ENCODE results near the gene TGM3. TPM values are rescaled to one million over a fixed set of nuclear protein-coding genes. Genes with fewer than 3 reads are reported as not detected.

Gene TGM3
- polyA plus RNA-seq, 4 donors: 0.51 to 1.1 (median 0.90) TPM

DNA sequence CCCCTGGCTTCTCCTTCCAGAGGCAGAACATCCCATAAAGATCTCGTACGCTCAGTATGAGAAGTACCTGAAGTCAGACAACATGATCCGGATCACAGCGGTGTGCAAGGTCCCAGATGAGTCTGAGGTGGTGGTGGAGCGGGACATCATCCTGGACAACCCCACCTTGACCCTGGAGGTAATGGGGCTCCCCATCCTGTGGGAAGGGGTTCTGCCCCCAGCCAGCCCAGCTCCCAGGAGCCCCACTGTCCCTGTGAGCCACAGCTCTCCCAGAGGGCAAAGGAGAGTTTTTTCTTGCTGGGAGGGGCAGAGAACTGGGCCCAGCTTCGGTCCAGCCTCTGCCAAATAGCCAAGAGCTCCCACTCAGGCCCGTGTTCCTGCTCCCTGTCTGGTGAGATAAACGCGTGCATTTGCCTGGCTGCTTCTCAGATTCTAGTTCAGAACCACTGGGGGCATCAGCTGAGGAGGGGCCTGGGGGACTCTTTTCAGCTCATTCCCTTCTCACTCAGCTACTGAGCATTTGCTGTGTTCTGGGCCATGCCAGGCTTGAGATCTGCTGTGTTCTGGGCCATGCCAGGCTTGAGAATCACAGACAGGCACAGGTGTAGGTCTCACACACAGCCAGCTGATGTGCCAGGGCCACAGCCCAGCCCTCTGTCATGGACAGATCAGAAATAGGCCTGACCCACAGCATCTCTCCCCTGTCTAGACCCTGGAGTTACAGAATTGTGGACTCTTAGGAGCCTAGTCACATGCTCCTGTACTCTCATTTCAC is 39.5 kb downstream of the TGM3 start:
- DNase-seq (ENCODE audit: low read depth in 4 of 4, low spot score in 3 of 4): no peak

DNA sequence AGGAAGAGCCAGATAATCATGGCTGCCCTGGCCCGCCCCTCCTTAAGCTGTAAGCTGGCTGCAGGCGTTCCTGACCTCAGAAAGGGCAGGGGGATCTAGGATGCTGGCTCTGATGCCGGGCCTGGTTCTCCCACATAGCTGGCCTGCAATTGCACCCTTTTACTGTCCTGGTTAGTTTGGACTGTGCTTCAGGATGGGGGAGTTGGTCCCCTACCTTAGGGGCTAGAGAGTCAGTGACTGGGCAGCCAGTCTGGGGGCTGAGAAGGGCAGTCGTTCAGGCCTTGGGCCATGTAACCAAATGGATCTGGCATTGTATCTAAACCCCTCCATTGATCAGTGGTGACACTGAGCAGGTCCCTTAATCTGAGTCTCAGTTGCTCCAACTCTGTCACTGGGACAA is 40.7 kb downstream of the TGM3 start:
- DNase-seq (ENCODE audit: low read depth in 4 of 4, low spot score in 3 of 4): no peak

DNA sequence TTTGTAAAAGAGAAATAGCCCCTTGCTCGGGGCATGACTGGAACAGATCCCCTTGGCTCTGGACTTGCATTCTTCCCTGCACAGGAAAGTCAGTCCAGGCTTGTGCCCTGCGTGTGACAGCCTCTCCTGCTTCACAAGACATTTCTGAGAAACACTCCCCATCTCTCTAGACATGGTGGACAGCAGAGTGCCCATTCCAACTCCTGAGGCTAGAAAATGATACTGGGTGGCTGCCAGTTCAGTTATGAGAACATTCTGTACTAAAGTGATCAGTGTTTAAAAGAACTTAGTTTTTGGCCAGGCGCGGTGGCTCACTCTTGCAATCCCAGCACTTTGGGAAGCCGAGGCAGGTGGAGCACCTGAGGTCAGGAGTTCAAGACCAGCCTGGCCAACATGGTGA is 41.3 kb downstream of the TGM3 start:
- DNase-seq (ENCODE audit: low read depth in 4 of 4, low spot score in 3 of 4): no peak

DNA sequence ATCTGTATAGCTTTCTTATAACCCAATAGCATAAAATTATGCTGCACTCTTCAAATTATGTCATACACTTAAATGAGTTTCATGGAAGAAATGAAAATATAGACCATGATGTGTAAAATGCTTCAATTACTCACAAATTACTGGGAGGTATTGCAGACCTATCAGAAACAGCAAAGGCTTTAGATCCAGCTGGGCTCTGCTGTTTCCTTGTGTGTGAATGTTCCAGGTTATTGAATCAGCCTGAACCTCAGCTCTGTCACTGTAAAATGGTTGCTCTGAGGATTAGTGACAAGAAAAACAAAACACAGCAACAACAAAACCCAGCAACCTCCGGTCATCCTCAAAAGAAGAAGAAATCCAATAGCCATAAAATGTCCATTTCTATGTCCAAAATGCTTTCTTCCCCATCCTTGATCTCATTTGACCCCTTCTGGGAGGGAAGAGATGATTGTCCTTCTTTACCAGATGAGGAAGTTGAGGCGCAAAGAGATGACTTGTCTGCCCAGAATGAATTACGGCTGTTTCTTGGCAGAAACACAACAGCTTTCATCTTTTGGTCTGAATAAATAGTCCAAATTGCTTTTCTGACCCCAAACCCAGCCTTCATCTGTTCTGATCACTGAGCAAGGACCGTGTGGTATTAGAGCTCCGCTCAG is 42.7 kb downstream of the TGM3 start:
- DNase-seq (ENCODE audit: low read depth in 4 of 4, low spot score in 3 of 4): peak in 1 of 4 donors; percentile 16

DNA sequence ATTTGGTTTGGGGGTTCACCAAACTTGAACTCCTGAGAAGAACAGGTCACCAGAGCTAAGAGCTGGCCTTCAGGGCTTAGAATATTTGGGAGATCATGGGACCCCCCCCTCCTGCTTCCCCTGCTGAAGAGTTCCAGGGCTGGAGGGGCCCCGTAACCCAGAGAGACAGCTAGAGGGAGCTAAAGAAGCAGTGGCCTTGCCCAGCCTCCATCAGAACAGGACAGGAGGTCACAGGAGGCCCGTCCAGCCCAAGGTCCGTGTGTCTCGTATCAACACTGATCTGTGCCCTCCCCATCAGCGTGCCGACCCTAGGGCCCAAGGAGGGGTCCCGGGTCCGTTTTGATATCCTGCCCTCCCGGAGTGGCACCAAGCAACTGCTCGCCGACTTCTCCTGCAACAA is 44.3 kb downstream of the TGM3 start:
- no peak for DNase-seq (ENCODE audit: low read depth in 4 of 4, low spot score in 3 of 4)

DNA sequence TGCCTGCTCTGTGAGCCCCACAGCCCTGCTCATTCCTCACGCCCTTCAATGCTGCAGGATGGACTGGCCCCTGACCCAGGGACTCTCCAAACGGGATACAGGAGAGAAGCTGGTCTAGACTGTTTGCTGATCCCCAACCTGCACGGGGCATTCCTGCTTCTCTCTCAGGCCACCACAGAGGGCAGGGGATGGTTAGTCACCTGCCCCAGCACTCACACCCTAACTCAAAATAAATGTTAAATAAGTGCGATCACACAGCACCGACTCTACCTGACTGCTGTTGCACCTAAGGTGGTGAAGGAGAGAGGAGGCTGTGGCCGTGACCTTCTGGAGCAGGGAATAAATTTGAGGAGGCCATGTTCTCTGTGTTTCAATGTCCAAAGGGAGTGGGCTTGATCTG is 45.0 kb downstream of the TGM3 start:
- DNase-seq (ENCODE audit: low read depth in 4 of 4, low spot score in 3 of 4): no peak

DNA sequence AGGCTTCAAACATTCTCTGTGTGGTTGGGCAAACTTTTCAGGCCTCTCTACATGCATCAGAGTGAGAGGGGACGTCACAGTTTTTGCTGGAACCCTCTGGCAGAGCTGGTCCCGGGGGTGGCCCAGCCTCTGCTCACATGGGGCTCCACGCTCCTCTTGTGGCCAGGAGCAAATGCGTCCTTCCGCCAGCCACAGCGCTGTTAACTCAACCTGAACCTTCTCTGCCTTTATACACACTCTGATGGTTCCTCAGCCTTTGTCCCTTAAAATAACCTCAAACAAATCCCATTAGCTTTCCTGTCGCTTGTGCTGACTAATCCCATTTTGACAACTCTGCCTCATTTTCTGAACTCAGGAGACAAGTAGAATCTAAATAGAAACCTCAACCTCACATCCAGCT is 45.5 kb downstream of the TGM3 start:
- DNase-seq (ENCODE audit: low read depth in 4 of 4, low spot score in 3 of 4): no peak

DNA sequence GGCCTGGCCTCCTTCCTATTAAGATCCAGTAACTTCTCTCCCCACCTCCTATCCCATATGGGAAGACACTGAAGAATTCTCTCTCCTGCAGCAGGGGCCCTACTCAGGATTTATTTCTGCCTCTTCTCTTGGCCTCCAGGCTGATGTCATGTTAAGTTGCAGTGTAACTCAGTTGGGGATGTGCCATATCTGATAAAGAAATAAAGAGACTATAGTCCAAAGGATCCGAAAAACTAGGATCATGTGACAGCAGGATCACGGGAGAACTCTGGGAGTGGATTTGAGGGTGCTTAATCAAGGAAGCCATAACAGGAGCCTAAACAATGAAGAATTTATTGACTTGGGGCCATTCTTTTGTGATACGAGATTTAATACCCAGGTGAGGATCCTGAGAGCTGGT is 46.4 kb downstream of the TGM3 start:
- DNase-seq (ENCODE audit: low read depth in 4 of 4, low spot score in 3 of 4): no peak

DNA sequence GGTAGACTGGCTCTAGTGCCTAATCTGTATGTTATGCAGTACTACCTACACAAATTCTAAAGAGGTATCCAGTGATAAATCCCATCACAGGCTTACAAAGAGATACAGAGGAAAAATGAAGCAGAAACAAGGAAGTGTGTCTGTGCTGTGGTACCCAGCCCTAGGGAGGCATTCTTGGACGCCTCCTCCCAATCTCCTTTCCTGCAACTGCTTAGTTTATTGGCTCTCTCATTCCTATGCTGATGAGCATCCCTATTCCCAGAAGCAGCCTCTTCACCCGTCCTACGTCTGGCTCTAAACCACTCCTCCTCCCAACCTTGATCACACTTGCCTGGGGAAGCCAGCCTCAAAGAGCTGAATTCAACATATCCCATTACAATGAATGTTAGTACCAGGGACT is 50.4 kb downstream of the TGM3 start:
- no peak for DNase-seq (ENCODE audit: low read depth in 4 of 4, low spot score in 3 of 4)

DNA sequence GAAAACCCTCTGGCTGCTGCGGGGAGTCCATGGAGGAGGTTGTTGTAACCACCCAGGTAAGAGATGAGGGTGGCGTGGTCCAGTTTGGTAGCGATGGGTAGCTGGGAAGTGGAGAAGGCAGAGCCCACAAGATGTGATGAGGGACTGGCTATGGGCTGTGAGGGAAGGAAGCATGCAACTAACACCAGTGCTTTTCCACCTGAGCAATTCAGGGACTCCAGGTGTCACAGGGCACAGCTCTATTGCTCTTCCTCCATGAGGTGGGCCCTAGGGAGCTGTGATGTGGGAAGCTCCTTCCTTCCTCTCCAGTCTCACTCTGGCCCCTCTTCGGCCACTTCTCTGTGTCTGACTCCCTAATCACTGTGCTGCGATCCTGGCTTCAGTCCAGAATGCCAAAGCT is 52.5 kb downstream of the TGM3 start:
- DNase-seq (ENCODE audit: low read depth in 4 of 4, low spot score in 3 of 4): no peak

DNA sequence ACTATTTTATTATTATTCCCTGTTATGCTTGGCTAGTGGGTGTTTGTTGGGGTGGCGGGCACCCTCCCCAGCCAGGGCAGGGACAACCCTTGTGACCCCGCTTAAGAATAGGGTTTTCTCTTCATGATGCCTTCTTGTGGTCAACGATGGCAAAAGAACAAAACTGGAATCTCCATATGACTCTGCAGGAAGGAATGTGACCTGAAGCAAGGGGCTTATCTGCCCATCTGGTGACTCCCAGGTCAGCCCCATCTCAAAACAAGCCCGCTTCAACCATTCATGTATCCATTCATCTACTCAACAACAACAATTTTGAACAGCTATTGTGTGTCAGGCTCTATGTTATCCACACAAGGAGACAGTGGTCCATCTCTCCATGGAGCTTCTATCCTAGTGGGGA is 54.0 kb downstream of the TGM3 start:
- DNase-seq (ENCODE audit: low read depth in 4 of 4, low spot score in 3 of 4): no peak

DNA sequence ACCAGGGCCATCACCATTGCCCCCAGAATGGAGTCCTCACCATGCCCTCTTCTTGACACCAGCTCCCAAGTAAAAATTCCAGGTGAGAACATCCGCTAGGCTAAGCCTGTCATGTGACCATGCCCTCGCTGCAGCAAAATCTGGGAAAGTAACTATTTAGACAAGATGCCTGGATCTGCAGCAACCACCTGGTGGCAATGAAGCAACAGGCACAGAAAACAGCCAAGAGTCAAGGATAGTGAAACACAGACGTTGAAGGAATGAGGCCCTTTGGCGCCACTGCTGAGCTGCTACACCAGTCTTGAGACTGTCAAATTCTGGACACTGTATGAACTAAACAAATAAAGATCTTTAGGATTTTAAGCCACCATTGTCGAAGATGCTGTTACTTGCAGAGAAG is 54.8 kb downstream of the TGM3 start:
- no peak for DNase-seq (ENCODE audit: low read depth in 4 of 4, low spot score in 3 of 4)

DNA sequence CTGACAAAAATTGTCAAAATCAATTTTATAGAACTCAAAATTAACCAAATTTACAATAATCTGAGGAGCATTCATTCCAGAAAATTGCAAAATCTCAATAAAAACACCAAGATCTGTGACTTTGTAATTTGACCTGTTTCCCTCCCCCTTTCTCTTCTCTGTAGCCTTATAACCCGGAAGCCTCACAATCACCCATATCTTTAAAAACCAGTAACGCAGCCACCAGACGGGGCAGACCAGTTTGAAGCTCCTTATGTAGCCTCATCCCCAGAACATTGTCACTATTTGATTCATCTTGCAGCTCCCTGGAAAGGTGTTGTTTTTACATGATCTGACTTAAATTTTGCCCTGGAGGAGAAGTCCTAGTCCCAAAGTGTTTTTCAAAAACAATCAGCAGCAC is 57.4 kb downstream of the TGM3 start:
- no peak for DNase-seq (ENCODE audit: low read depth in 4 of 4, low spot score in 3 of 4)

DNA sequence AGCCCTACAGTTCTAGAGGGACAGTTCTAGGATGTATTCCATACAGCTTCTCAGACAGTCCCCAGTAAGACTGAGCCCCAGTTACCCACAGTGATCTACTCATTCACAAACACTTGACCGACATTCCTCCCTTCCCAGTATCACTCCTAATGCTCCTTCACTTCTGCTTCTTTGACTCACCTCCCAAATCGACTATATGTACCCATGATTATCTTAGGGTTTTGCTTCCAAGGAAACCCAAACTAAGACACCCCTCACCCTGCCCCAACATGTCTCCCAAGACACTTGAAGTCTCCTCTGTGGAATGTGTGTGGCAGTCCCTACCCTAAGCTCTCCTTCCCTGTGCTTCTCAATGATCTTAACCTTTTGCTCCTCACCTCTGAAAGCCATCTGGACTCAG is 61.3 kb downstream of the TGM3 start:
- no peak for DNase-seq (ENCODE audit: low read depth in 4 of 4, low spot score in 3 of 4)

DNA sequence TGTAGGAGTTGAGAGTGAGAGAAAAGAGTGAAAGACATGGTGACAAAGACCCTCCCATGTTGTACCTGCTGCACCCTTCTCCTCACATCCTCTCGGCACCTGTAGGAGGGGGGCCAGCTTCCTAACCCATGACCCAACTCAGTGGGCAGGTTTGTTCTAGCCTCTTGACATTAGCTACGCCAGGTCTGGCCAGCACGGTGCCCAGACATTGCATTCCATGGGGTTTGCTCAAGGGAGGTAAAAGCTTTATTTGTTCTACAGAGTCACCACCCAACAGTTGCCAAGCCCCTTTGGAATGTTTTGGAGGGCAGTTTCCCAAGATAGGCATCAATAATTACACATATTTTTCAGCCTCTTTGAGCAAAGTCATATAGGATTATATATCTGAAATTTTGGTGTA is 62.2 kb downstream of the TGM3 start:
- no peak for DNase-seq (ENCODE audit: low read depth in 4 of 4, low spot score in 3 of 4)

DNA sequence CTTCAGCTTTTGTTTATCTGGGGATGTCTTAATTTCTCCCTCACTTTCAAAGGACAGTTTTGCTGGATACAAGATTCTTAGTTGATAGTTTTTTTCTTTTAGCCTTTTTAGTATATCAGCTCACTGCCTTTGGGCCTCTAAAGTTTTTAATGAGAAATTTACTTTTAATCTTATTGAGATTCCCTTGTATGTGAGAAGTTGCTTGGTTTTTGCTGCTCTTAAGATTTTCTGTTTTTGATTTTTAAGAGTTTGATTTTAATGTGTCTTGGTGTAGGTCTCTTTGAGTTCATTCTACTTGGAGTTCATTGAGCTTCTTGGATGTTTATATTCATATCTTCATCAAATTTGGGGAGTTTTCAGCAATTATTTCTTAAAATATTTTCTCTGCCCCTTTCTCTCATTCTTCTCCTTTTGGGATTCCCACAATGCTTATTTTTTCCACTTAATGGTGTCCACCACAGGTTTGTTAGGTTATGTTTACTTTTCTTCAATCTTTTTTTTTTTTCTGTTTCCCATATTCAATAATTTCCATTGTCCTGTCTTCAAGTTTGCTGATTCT is 65.3 kb downstream of the TGM3 start:
- no peak for DNase-seq (ENCODE audit: low read depth in 4 of 4, low spot score in 3 of 4)

DNA sequence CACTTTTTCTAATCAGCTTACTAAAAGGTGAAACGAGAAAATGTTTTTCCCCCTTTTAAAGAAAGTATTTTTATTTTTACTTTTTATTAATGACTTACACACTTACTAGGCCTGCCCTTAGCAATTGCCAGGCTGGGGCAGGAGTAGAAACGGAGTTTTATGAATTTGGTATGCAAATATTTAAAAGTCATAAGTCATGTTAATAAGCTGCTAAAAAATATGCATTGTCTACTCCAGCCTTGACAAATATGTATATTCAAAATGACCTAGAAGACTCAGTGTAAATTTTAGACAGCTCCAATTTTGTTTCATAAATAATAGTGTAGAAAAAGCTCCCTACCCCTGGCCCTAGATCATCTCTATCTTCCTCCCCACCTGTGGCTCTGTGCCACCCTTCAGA is 67.4 kb downstream of the TGM3 start:
- no peak for DNase-seq (ENCODE audit: low read depth in 4 of 4, low spot score in 3 of 4)

DNA sequence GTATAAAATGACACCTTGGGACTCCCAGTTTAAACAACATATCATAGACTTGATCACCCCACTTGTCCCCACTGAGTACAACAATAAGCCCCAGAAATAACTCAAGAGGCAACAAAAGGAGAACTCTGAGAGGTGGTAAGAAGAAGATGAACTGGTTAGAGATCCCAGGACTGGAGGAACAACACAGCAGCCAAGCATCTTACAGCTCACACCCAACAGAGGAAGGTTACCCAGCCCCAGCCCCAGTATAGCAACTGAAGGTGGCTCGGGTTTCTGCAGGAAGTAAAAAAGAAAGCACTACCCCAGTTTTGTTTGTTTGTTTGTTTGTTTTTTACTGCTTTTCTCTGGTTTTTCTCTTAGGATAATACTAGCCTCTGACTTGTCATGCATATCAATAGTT is 67.8 kb downstream of the TGM3 start:
- no peak for DNase-seq (ENCODE audit: low read depth in 4 of 4, low spot score in 3 of 4)

DNA sequence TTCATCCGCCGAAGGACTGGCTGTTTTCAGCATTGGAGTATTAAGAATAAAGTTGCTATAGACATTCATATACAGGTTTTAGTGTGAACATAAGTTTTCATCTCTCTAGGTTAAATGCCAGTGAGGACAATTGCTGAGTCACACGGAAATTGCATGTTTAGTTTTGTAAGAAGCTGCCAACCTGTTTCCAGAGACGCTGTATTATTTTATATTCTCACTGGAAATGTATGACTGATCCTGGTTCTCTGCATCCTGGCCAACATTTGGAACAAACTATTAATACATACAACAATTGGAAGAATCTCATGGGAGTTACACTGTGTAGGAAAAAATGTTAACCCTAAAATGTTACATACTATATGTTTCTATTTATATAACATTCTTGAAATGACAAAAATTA is 68.2 kb downstream of the TGM3 start:
- DNase-seq (ENCODE audit: low read depth in 4 of 4, low spot score in 3 of 4): no peak

DNA sequence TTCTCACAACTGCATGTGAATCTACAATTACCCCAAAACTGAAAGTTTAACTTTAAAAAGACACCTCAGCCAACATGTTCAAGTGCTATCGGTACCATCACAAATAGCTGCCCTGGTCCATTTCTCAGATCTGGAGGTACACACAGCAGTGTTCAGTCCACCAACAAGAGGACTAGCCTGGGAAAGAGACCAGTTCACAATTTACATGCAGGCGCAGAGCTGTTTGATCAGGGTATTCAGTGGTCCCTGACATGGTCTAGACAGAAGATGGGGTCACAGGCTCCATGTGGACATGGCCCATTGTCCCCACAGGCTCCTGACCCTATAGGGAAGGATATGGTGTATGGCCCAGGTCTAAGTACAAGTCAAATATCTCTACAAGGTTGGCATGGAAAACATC is 69.3 kb downstream of the TGM3 start:
- DNase-seq (ENCODE audit: low read depth in 4 of 4, low spot score in 3 of 4): no peak

DNA sequence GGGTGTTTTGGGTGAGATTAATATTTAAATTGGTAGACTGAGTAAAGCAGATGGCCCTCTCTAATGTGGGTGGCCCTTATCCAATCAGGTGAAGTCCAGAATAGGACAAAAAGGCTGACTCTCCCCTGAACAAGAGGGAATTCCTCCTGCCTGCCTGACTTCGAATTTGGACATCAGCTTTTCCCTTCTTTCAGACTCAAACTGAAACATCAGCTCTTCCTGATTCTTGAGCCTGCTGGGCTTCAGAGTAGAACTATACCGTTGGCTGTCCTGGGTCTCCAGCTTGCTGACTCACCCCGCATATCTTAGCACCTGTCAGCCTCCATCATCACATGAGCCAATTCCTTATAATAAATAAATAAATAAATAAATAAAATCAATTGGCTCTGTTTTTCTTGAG is 69.9 kb downstream of the TGM3 start:
- no peak for DNase-seq (ENCODE audit: low read depth in 4 of 4, low spot score in 3 of 4)

DNA sequence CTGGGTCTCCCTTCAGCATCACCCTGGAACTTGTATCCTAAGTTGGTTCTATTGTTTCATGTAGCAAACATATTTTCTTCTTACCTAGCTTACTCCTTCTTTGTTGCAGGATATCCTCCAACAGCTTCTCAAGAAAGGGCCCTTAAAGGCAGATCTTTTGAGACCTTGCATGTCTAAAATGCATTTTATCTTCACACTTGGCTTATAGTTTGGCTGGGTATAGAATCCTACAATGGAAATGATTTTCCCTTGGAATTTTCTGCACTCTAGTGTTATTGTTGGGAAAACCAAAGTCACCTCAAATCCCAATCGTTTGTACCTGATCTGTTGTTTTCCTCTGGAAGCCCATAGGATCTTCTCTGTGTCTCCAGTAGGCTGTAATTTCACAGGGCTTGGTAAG is 72.8 kb downstream of the TGM3 start:
- no peak for DNase-seq (ENCODE audit: low read depth in 4 of 4, low spot score in 3 of 4)

Measured in right renal pelvis (tissue), 4 donors.